ENCODE measurements around the gene LILRB1. TPM values are rescaled to one million over a fixed set of nuclear protein-coding genes. Genes with fewer than 3 reads are reported as not detected.
A peak's percentile ranks its signal among the peaks of the same experiment; 100 is the strongest.
"Not testable (repeated sequence)": the region's sequence is repeated elsewhere in the genome, so short reads cannot be mapped to it uniquely, and the experiment has no call there.

LILRB1 gene
- total and polyA plus RNA-seq, 9 of the 15 experiments (the other 6 are each of a cell fraction or from before 2014, with no cell fraction given) = not detected

GRCh38 chr19:54624934-54625730, 5.2 kb upstream of the LILRB1 start:
- H3K79me2 ChIP-seq (ENCODE audit: control insufficient read depth, insufficient read depth, low read length); H2AFZ ChIP-seq (ENCODE audit: low read depth, low read length); FAIRE-seq; H3K9me1 ChIP-seq (ENCODE audit: control insufficient read depth, insufficient read depth, low read length); intact Hi-C loops (cut with micrococcal nuclease); H3K4me1 ChIP-seq (replicated peaks in 1 of 2; ENCODE audit: control insufficient read depth in 2 of 2, insufficient read depth in 2 of 2, low read length in 2 of 2); BruUV-seq (replicated peaks); H3K36me3 ChIP-seq (ENCODE audit: control insufficient read depth, insufficient read depth, low read length); ATAC-seq; H3K27ac ChIP-seq (ENCODE audit: extremely low read depth, low read depth, low read length); POLR2A ChIA-PET; DNase-seq (ENCODE audit: extremely low read depth in 1 of 4, low spot score in 3 of 4); H3K4me2 ChIP-seq (ENCODE audit: insufficient read depth, low read length); H3K9me3 ChIP-seq (replicated peaks; ENCODE audit: control insufficient read depth, insufficient read depth, low read depth, low read length); H4K20me1 ChIP-seq (replicated peaks; ENCODE audit: control insufficient read depth, insufficient read depth, low read length); in situ Hi-C loops (cut with MboI); H3K4me3 ChIP-seq; H3K9ac ChIP-seq (ENCODE audit: insufficient read depth in 1 of 2, low read depth in 2 of 2, low read length in 2 of 2): not testable (repeated sequence)
- WGBS (ENCODE audit: insufficient coverage, low coverage, missing lambda C conversion rate) = 0% methylated on average over 8 of the region's 15 CpGs
- peaks cover 3 to 12% of the 10 kb centered on the region in 2 experiments; a peak in 3 of 5 replicates for H3K27me3 ChIP-seq (ENCODE audit: control insufficient read depth in 2 of 2, insufficient read depth in 2 of 2, low read length in 2 of 2)
- CTCF ChIA-PET (ENCODE audit: low intra/inter-chr PET ratio) = interaction anchor here (0.6 kb wide), 1 partner anchor 298 kb away, joined by 3 read pairs; no protein-coding TSS in a partner anchor

GRCh38 chr19:54626757-54627156, 3.5 kb upstream of the LILRB1 start:
- no peak overlapping the region for H3K4me3 ChIP-seq
- no peak for DNase-seq (ENCODE audit: extremely low read depth in 1 of 4, low spot score in 3 of 4)
- intact Hi-C loops (cut with micrococcal nuclease) = no loop called here
- TF ChIP-seq BHLHE40 (IDR thresholded peaks at IDR 0.05; ENCODE audit: low read length) (peak; percentile 24; the same call in 1 of the 2 replicates), ILF3 (IDR thresholded peaks at IDR 0.05; ENCODE audit: borderline replicate concordance) (no peak), KLF13 (tag; IDR thresholded peaks at IDR 0.05; ENCODE audit: borderline replicate concordance, low read depth) (no peak)
- H3K9ac ChIP-seq (ENCODE audit: insufficient read depth in 1 of 2, low read depth in 2 of 2, low read length in 2 of 2) = no peak overlapping the region
- in situ Hi-C loops (cut with MboI) = no loop called here
- 1% methylated on average over 8 of the region's 8 CpGs for WGBS (ENCODE audit: insufficient coverage, low coverage, missing lambda C conversion rate)
- H3K27me3 ChIP-seq (ENCODE audit: control insufficient read depth in 2 of 2, insufficient read depth in 2 of 2, low read length in 2 of 2) = peaks cover 3 to 24% of the 10 kb centered on the region in 2 experiments; a peak in 3 of 5 replicates
- no peak overlapping the region for H3K27ac ChIP-seq (ENCODE audit: extremely low read depth, low read depth, low read length)
- H3K4me1 ChIP-seq (replicated peaks in 1 of 2; ENCODE audit: control insufficient read depth in 2 of 2, insufficient read depth in 2 of 2, low read length in 2 of 2) = no peaks in the 10 kb centered on the region
- H3K4me2 ChIP-seq (ENCODE audit: insufficient read depth, low read length) = no peak overlapping the region
- no peaks in the 10 kb centered on the region for H4K20me1 ChIP-seq (replicated peaks; ENCODE audit: control insufficient read depth, insufficient read depth, low read length)
- no peaks in the 10 kb centered on the region for H3K9me1 ChIP-seq (ENCODE audit: control insufficient read depth, insufficient read depth, low read length)
- H3K79me2 ChIP-seq (ENCODE audit: control insufficient read depth, insufficient read depth, low read length) = no peaks in the 10 kb centered on the region
- H3K9me3 ChIP-seq (replicated peaks; ENCODE audit: control insufficient read depth, insufficient read depth, low read depth, low read length) = no peaks in the 10 kb centered on the region
- H2AFZ ChIP-seq (ENCODE audit: low read depth, low read length) = no peak overlapping the region
- H3K36me3 ChIP-seq (ENCODE audit: control insufficient read depth, insufficient read depth, low read length) = no peaks in the 10 kb centered on the region
- no TSS peak for BruUV-seq (replicated peaks)
- no peak for FAIRE-seq
- ChIA-PET CTCF (ENCODE audit: low intra/inter-chr PET ratio) (no interaction called here), POLR2A (interaction anchor here (0.5 to 1.2 kb wide), 2 partner anchors 10 to 178 kb away, joined by 3 to 4 read pairs; partner anchors contain the start of gene LENG8)
- no peak for ATAC-seq
